GM12874 (cell line): Measurements from ENCODE around the gene LRRC75A.

Source experiments
- TF ChIP-seq, protein P1 (sequence below): IDR thresholded peaks from 2 replicates; pipeline ENCODE4 v1.5.1; 2011; ENCODE audit warnings: low read depth, mild to moderate bottlenecking, control low read depth, low read length, moderate library complexity; ENCODE audit not compliant: insufficient read depth

The LRRC75A gene

DNA sequence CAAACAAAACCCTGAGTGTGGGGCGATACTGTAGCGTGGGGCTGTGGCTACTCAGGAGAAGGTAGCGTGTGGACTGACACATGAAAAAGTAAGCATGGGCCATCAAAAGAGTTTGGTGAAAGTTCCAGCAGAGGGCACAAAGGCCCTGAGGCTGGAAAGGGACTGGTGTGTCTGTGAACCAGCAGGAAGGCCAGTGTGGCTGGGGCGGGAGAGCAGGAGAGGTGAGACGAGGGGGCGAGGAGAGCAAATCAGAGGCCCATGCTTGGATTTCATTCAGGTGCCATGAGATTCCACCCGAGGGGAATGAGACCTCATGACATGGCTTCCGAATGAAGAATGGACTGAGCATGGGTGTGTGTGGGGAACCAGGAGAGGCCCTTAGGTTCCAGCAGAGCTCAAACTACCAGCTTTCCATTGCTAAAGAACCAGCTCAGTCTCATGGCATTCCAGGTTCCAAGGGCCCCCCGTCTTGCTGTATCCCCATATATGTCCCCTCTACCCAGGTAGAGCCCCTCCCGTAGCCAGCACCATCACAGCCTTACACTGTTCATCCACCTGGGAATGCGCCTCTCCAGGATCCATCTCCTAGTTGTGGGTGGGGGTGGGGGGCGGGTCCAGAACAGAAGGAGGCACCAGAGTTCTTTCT, 45.5 kb downstream of the LRRC75A start:
- TF ChIP-seq, protein P1, sequence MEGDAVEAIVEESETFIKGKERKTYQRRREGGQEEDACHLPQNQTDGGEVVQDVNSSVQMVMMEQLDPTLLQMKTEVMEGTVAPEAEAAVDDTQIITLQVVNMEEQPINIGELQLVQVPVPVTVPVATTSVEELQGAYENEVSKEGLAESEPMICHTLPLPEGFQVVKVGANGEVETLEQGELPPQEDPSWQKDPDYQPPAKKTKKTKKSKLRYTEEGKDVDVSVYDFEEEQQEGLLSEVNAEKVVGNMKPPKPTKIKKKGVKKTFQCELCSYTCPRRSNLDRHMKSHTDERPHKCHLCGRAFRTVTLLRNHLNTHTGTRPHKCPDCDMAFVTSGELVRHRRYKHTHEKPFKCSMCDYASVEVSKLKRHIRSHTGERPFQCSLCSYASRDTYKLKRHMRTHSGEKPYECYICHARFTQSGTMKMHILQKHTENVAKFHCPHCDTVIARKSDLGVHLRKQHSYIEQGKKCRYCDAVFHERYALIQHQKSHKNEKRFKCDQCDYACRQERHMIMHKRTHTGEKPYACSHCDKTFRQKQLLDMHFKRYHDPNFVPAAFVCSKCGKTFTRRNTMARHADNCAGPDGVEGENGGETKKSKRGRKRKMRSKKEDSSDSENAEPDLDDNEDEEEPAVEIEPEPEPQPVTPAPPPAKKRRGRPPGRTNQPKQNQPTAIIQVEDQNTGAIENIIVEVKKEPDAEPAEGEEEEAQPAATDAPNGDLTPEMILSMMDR = no peak

DNA sequence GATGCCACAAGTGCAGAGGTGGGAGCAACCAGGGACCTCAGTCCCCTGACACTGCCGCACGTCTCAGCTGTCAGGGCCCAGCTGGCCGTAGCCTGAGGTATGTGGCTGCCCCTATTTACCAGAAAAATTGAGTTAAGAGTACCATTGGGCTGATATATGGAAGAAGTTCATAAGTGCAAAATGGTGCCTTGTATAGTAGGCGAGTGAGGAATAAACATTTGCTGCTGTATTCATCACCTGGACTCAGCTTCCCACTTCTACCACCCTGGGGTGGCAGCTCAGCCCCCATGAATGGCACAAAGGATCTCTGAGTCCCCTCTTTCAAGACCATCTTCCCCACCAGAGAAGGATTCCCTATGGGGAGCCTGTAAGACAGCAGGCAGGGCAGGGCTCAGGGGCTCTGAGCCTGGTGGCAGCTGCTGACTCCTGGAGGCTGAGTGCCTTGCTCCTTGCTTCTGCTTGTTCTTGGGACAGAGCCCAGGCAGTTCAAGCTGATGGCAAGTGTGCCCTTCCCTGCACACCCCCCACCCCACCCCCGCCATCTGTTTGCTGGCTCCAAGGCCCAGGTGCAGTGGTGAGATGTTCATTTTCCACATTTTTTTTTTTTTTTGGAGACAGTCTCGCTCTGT, 47.6 kb downstream of the LRRC75A start:
- TF ChIP-seq, protein P1 = no peak

DNA sequence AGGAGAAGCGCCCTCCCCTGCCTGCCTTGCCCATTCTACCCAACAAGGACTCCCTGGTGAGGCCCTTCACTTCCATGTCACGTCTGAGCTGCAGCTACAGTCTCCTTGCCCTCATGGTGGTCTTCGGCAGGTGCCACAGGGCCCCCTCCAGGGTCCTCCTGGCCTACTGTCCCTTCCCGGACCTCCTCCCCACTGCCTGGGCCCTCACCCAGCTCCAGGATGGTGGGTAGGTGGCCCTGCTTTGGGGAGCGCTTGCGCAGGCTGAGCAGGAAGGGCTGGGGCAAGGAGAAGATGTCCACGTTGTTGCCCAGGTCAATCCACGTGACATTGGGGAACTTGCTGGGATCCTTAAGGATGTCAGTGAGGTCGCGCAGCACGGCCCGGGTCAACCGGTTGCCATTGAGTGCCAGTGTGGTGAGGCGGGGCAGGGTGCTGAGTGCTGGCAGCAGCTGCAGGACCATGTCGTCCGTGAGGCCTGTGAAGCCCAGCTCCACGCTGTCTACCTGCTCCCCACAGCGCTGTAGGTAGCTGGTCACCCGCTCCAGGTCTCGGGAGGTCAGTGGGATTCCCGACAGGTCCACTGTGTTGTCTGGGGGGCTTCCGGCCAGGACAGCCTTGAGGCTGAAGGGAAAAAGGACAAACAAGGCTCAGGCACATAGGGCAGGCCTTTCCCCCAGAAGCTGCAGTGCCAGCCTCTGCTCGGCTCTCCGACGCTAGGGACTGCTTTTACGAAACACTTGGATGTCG, 48.3 kb downstream of the LRRC75A start:
- TF ChIP-seq, protein P1 = no peak

DNA sequence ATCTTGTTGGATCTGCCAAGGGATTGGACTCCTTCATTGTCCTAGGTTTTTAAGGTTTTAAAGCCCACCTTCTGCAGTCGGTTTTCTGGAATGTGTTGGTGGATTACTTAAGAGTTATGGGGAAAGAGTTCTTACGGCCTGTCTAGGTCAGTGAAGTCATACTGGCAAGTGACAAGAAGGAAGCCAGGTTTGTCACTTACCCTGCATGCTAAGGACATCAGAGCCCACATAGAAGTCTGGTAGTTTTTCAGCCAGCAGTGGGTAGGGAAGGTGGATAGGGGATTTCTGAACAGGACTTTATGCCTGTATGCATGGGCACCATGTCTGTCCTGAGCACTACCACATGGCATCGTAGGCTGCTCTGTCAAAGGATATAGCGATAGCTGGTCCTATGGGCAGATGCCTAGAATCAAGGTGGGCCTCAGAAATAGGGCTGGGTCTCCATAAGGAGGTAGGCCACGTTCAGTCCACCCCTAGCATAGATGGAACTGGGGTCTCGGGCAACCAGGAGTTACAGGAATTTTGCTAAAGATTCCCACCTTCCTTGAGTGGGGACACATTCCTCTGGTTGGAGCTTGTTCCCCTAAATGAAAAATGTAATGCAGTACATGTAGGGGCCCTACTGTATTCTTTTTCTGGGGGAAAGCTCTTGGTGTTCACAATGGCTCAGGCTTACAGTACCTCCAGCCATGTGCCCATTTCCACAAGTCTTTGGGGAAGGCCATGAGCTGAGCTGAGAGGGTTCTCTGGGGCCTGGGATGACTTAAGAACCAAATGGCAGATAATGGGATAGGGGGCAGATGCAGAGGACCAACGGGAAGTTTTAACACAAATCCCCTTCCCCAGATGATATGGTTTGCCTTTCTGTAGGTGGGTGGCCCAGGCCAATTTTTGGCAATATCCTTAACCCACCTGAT, 49.1 kb downstream of the LRRC75A start:
- TF ChIP-seq, protein P1 = no peak

DNA sequence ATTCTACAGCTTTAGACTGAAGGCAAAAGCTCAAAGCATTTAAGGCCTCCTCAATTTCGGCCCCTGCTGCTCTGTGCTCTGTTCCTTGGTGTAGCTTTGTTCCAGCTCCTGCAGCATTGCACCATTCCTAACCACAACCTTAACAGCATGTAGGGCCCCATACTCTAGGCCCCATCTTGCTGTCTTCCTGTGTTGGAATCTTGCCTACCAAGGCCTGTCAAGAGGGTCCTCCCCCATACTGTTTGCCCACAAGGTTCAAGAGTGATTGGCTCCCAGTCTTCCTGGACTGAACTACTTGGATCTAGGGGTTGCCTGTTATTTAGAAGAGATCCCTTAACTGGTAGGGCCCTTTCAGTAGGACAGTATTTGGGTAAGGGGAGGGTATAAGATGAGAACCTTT, 49.9 kb downstream of the LRRC75A start:
- TF ChIP-seq, protein P1 = no peak

DNA sequence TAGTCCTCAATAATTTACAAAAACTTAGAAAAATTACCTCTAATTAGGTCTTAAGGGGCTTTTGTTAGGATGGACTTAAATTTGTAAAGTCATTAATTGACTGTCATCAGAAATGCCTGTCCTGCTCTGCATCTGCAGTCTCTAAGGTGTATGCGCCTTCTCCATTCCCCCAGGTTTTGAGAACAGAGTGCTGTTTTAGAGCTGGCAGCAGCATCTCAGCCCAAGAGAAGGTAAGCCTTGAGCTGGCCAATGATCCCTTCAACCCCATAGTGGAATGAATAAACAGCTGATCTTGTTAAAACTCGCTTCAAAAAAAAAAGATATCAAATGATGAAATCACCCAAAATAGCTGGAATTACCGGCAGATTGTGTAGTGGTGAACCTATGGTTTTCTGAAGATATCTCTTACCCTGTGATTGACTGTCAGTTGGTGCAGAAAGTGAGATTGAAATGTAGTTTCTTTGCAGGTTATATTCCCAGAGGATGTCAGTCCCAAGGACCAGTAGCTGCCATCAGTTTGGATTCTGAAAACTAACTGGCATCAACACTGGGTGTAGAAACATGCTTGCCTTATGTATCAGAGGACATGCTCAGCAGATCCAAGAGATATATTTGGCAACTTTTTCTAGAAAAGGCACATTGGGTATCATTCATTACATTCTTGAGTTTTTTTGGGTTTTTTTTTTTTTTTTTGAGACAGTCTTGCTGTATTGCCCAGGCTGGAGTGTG, 50.9 kb downstream of the LRRC75A start:
- TF ChIP-seq, protein P1 = no peak
